Measurements from ENCODE around the gene DPP8. TPM values are rescaled to one million over a fixed set of nuclear protein-coding genes. Genes with fewer than 3 reads are reported as not detected.

DPP8 gene
- 32.8 TPM for total RNA-seq
- long read RNA-seq, transcript DPP8-201 (20 exons, 3,139 nt) = major isoform, 12 of 37 reads
- long read RNA-seq, partial matches to known transcripts = 3 of 37 reads
- long read RNA-seq, other reads (novel, unspliced or antisense) = 21 of 37 reads

- Histone ChIP-seq H3K9me3 (no peaks in the 10 kb centered on the region), H3K27me3 (ENCODE audit: low read depth) (no peaks in the 10 kb centered on the region), H3K4me3 (peak within 1 kb of the TSS; percentile 93), H3K36me3 (peaks cover 8% of the 10 kb centered on the region), H3K4me1 (peaks cover 46% of the 10 kb centered on the region), H3K27ac (peak within 1 kb of the TSS; percentile 93)
- peak; percentile 90 for TF ChIP-seq CTCF (IDR thresholded peaks at IDR 0.05)
- intact Hi-C loops (cut with DNase I) = no loop called here
- DNase-seq = peak; percentile 96
- peak; percentile 99 to 100 for ATAC-seq
Measured at GRCh38 chr15:65516997-65517865, at the start of gene DPP8. Gene DPP8 (minus strand): TSS chr15:65517689. CDS start chr15:65512553, 5,136 bp downstream.

GRCh38 chr15:65561934-65562333, 44.4 kb upstream of the DPP8 start:
- Histone ChIP-seq H3K27me3 (ENCODE audit: low read depth) (no peaks in the 10 kb centered on the region), H3K9me3 (no peaks in the 10 kb centered on the region), H3K27ac (no peak overlapping the region), H3K4me3 (no peak overlapping the region), H3K36me3 (peaks cover 76% of the 10 kb centered on the region), H3K4me1 (no peaks in the 10 kb centered on the region)
- intact Hi-C loops (cut with DNase I) = no loop called here
- TF ChIP-seq CTCF (IDR thresholded peaks at IDR 0.05) = no peak
- ATAC-seq (no peak), DNase-seq (no peak)

DNA sequence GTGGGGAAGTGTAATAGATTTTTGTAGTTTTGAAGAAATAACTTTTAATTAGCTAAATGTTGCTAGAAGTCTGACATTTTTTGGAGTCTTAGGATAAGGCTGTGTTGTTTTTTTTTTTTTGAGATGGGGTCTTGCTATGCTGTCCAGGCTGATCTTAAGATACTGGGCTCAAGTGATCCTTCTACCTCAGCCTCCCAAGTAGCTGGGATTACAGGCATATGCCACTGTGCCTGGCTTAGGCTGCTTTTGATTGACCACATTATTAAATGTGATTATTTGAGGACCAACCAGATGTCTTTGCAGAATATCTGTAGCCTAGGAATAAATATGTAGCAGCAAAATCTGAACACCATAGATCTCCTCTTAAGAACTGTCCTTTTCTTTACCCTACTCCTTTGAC, 42.5 kb upstream of the DPP8 start:
- Histone ChIP-seq H3K9me3 (no peaks in the 10 kb centered on the region), H3K36me3 (peaks cover 77% of the 10 kb centered on the region), H3K4me1 (no peaks in the 10 kb centered on the region), H3K27ac (no peak overlapping the region), H3K4me3 (no peak overlapping the region), H3K27me3 (ENCODE audit: low read depth) (no peaks in the 10 kb centered on the region)
- no peak for ATAC-seq
- no peak for TF ChIP-seq CTCF (IDR thresholded peaks at IDR 0.05)
- no peak for DNase-seq
- intact Hi-C loops (cut with DNase I) = no loop called here

- H3K27me3 ChIP-seq (ENCODE audit: low read depth) = no peaks in the 10 kb centered on the region
- no peak for DNase-seq
- ATAC-seq = no peak
- H3K36me3 ChIP-seq = peaks cover 74% of the 10 kb centered on the region
- no peak overlapping the region for H3K4me3 ChIP-seq
- H3K4me1 ChIP-seq = no peaks in the 10 kb centered on the region
- H3K9me3 ChIP-seq = no peaks in the 10 kb centered on the region
- no peak overlapping the region for H3K27ac ChIP-seq
- intact Hi-C loops (cut with DNase I) = no loop called here
- TF ChIP-seq CTCF (IDR thresholded peaks at IDR 0.05) = no peak
Measured at GRCh38 chr15:65558997-65559760, 41.7 kb upstream of the DPP8 start.

DNA sequence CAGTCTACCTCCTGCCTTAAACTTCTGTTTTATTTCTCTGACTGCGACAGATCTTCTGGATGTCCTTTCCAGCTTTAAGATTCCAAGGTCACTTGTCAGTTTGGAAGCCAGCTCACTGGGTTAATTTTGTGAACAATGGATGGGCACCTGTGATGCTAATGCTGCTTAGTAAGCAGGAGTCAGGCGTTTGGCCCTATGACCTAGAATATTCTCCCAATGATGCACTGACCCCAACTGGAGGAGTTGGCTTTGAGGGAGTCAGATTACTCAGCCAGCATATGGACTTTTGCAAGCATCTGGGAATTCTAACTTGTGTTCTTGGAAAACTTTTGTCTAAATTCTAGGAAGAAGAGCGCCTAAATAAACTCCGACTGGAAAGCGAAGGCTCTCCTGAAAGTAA, 40.8 kb upstream of the DPP8 start:
- ATAC-seq (no peak), DNase-seq (no peak)
- Histone ChIP-seq H3K36me3 (peaks cover 66% of the 10 kb centered on the region), H3K4me1 (no peaks in the 10 kb centered on the region), H3K27me3 (ENCODE audit: low read depth) (no peaks in the 10 kb centered on the region), H3K27ac (no peak overlapping the region), H3K9me3 (no peaks in the 10 kb centered on the region), H3K4me3 (no peak overlapping the region)
- TF ChIP-seq CTCF (IDR thresholded peaks at IDR 0.05) = no peak
- intact Hi-C loops (cut with DNase I) = no loop called here
